Naive B cell (primary cell): Measurements from ENCODE around the gene EIF4G3. TPM values are rescaled to one million over a fixed set of nuclear protein-coding genes. Genes with fewer than 3 reads are reported as not detected.
"Not testable (repeated sequence)": the region's sequence is repeated elsewhere in the genome, so short reads cannot be mapped to it uniquely, and the experiment has no call there.

Experiments
- ATAC-seq, 2 donors: fragments of 150-1000 bp; cut with Tn5 transposase; 2 replicates each; pipeline ENCODE4 v1.10.0; 2021; ENCODE audit warnings: low read depth in 2 of 2, mild to moderate bottlenecking in 2 of 2, moderate library complexity in 2 of 2
- DNase-seq: peaks from one replicate; pipeline ENCODE4 v3.0.0; 2022
- H3K27ac Mint-ChIP-seq, 6 donors: one replicate each; pipeline ENCODE4 v1.8.0; 2020 to 2022; ENCODE audit warnings: mild to moderate bottlenecking in 6 of 6, mixed read lengths in 6 of 6, moderate library complexity in 5 of 6, inconsistent platforms in 2 of 6
- H3K27me3 Mint-ChIP-seq, 3 donors: one replicate each; pipeline ENCODE4 v1.8.0; 2021 to 2022; ENCODE audit warnings: mixed read lengths in 3 of 3, mild to moderate bottlenecking in 1 of 3
- H3K36me3 Mint-ChIP-seq, 2 donors: one replicate each; pipeline ENCODE4 v1.8.0; 2020 to 2022; ENCODE audit warnings: mixed read lengths in 2 of 2, inconsistent platforms in 1 of 2, mild to moderate bottlenecking in 1 of 2
- H3K4me1 Mint-ChIP-seq, 3 donors: one replicate each; pipeline ENCODE4 v1.8.0; 2020 to 2022; ENCODE audit warnings: mixed read lengths in 3 of 3, inconsistent platforms in 1 of 3, mild to moderate bottlenecking in 1 of 3, moderate library complexity in 1 of 3
- H3K4me3 Mint-ChIP-seq, 8 donors: one replicate each; pipeline ENCODE4 v1.8.0; 2020 to 2022; ENCODE audit warnings: mild to moderate bottlenecking in 8 of 8, mixed read lengths in 8 of 8, moderate library complexity in 8 of 8, inconsistent platforms in 2 of 8
- H3K9me3 Mint-ChIP-seq, 7 donors: one replicate each; pipeline ENCODE4 v1.8.0; 2020 to 2022; ENCODE audit warnings: mixed read lengths in 7 of 7, mild to moderate bottlenecking in 5 of 7, inconsistent platforms in 2 of 7, moderate library complexity in 1 of 7
- polyA plus RNA-seq, 6 donors: library from polyadenylated mRNA; unstranded; fragments of 300-500 nt; fragmentation: Illumina TruSeq; gene quantifications; one replicate each; pipeline ENCODE4 v1.2.3, GENCODE V29; 2021; ENCODE audit warnings: low read depth in 6 of 6

EIF4G3 gene
- polyA plus RNA-seq, 6 donors from 2014 or later, result 12.2 to 29.2 (median 16.0) TPM

GRCh38 chr1:20821466-20821865, 355.2 kb downstream of the EIF4G3 start:
- DNase-seq (no peak), ATAC-seq (no peak)
- H3K4me1 Mint-ChIP-seq, result peaks cover 0 to 5% (median 4%) of the 10 kb centered on the region in 3 donors
- H3K9me3 Mint-ChIP-seq, result no peaks in the 10 kb centered on the region
- peaks cover 8 to 35% of the 10 kb centered on the region in 2 donors for H3K36me3 Mint-ChIP-seq
- no peaks in the 10 kb centered on the region for H3K27me3 Mint-ChIP-seq
- H3K4me3 Mint-ChIP-seq, result no peak overlapping the region
- no peak overlapping the region for H3K27ac Mint-ChIP-seq

- DNase-seq (no peak), ATAC-seq (no peak)
- Mint-ChIP-seq H3K27me3 (no peaks in the 10 kb centered on the region), H3K4me3 (no peak overlapping the region), H3K27ac (peak overlapping the region in 1 of 6 donors; percentile 45), H3K36me3 (peaks cover 7 to 28% of the 10 kb centered on the region in 2 donors), H3K9me3 (no peaks in the 10 kb centered on the region), H3K4me1 (peaks cover 0 to 5% (median 4%) of the 10 kb centered on the region in 3 donors)
Measured at GRCh38 chr1:20819818-20820217, 356.9 kb downstream of the EIF4G3 start.

GRCh38 chr1:20814534-20814871, 362.2 kb downstream of the EIF4G3 start:
- Mint-ChIP-seq H3K36me3 (peaks cover 0 to 5% of the 10 kb centered on the region in 2 donors), H3K4me3 (no peak overlapping the region), H3K9me3 (no peaks in the 10 kb centered on the region), H3K27ac (no peak overlapping the region), H3K4me1 (peaks cover 0 to 1% (median under 1%) of the 10 kb centered on the region in 3 donors), H3K27me3 (no peaks in the 10 kb centered on the region)
- ATAC-seq (no peak), DNase-seq (no peak)

- no peaks in the 10 kb centered on the region for H3K27me3 Mint-ChIP-seq
- H3K27ac Mint-ChIP-seq, result no peak overlapping the region
- peaks cover 0 to 5% of the 10 kb centered on the region in 2 donors for H3K36me3 Mint-ChIP-seq
- no peak for DNase-seq
- H3K4me1 Mint-ChIP-seq, result no peaks in the 10 kb centered on the region
- H3K4me3 Mint-ChIP-seq, result no peak overlapping the region
- no peak for ATAC-seq
- no peaks in the 10 kb centered on the region for H3K9me3 Mint-ChIP-seq
Measured at GRCh38 chr1:20811916-20812315, 364.8 kb downstream of the EIF4G3 start.

- Mint-ChIP-seq H3K9me3 (no peaks in the 10 kb centered on the region), H3K4me1 (peaks cover under 1 to 2% (median 1%) of the 10 kb centered on the region in 3 donors), H3K27ac (no peak overlapping the region), H3K27me3 (no peaks in the 10 kb centered on the region), H3K4me3 (no peak overlapping the region), H3K36me3 (no peaks in the 10 kb centered on the region)
- DNase-seq (no peak), ATAC-seq (no peak)
Measured at GRCh38 chr1:20793236-20793635, 383.5 kb downstream of the EIF4G3 start.

- H3K27me3 Mint-ChIP-seq, result no peaks in the 10 kb centered on the region
- H3K27ac Mint-ChIP-seq, result no peak overlapping the region
- DNase-seq (no peak), ATAC-seq (no peak)
- H3K36me3 Mint-ChIP-seq, result no peaks in the 10 kb centered on the region
- H3K4me1 Mint-ChIP-seq, result peaks cover 8 to 12% (median 9%) of the 10 kb centered on the region in 3 donors
- no peak overlapping the region for H3K4me3 Mint-ChIP-seq
- H3K9me3 Mint-ChIP-seq, result no peaks in the 10 kb centered on the region
Measured at GRCh38 chr1:20792196-20792595, 384.5 kb downstream of the EIF4G3 start.

GRCh38 chr1:20790785-20791184, 385.9 kb downstream of the EIF4G3 start:
- peak overlapping the region in 1 of 8 donors; percentile 42 for H3K4me3 Mint-ChIP-seq
- H3K36me3 Mint-ChIP-seq, result no peaks in the 10 kb centered on the region
- H3K9me3 Mint-ChIP-seq, result no peaks in the 10 kb centered on the region
- H3K27ac Mint-ChIP-seq, result peak overlapping the region in 1 of 6 donors; percentile 51
- no peaks in the 10 kb centered on the region for H3K27me3 Mint-ChIP-seq
- no peak for ATAC-seq
- peaks cover 12 to 16% (median 13%) of the 10 kb centered on the region in 3 donors for H3K4me1 Mint-ChIP-seq
- DNase-seq, result no peak

- H3K27ac Mint-ChIP-seq, ATAC-seq, H3K27me3 Mint-ChIP-seq, H3K9me3 Mint-ChIP-seq, DNase-seq, H3K36me3 Mint-ChIP-seq: not testable (repeated sequence)
- peaks cover 17 to 28% (median 19%) of the 10 kb centered on the region in 3 donors for H3K4me1 Mint-ChIP-seq
- H3K4me3 Mint-ChIP-seq, result peak overlapping the region in 2 of 8 donors; percentile 4 to 15
Measured at GRCh38 chr1:20789598-20789997, 387.1 kb downstream of the EIF4G3 start.

GRCh38 chr1:20787840-20788795, 388.6 kb downstream of the EIF4G3 start:
- Mint-ChIP-seq H3K4me1 (peaks cover 20 to 42% (median 25%) of the 10 kb centered on the region in 3 donors), H3K27me3 (no peaks in the 10 kb centered on the region), H3K36me3 (no peaks in the 10 kb centered on the region), H3K27ac (peak overlapping the region; percentile 88 to 98 (median 95)), H3K4me3 (peak overlapping the region; percentile 93 to 98 (median 96)), H3K9me3 (no peaks in the 10 kb centered on the region)
- ATAC-seq (no peak), DNase-seq (no peak)

GRCh38 chr1:20787029-20787839, 389.5 kb downstream of the EIF4G3 start, which contains the start of gene HP1BP3:
Gene HP1BP3, minus strand, starts transcription at chr1:20787307. Its CDS starts 6,867 bp downstream, at chr1:20780440.
- H3K4me3 Mint-ChIP-seq, result peak within 1 kb of the TSS; percentile 95 to 99 (median 98)
- H3K9me3 Mint-ChIP-seq, result no peaks in the 10 kb centered on the region
- peak; percentile 58 to 59 for ATAC-seq

GRCh38 chr1:20786253-20787028, 390.3 kb downstream of the EIF4G3 start:
- H3K36me3 Mint-ChIP-seq, result no peaks in the 10 kb centered on the region
- peak; percentile 96 for DNase-seq
- H3K4me1 Mint-ChIP-seq, result peaks cover 20 to 49% (median 25%) of the 10 kb centered on the region in 3 donors
- ATAC-seq, result peak; percentile 71
- H3K4me3 Mint-ChIP-seq, result peak overlapping the region; percentile 95 to 99 (median 98)
- peak overlapping the region; percentile 90 to 99 (median 98) for H3K27ac Mint-ChIP-seq
- no peaks in the 10 kb centered on the region for H3K9me3 Mint-ChIP-seq
- no peaks in the 10 kb centered on the region for H3K27me3 Mint-ChIP-seq

More at GRCh38 chr1:20787029-20787839, 389.5 kb downstream of the EIF4G3 start, which contains the start of gene HP1BP3:
- no peaks in the 10 kb centered on the region for H3K27me3 Mint-ChIP-seq
- no peaks in the 10 kb centered on the region for H3K36me3 Mint-ChIP-seq
- DNase-seq, result peak; percentile 90
- peaks cover 20 to 45% (median 25%) of the 10 kb centered on the region in 3 donors for H3K4me1 Mint-ChIP-seq
- peak within 1 kb of the TSS; percentile 90 to 99 (median 98) for H3K27ac Mint-ChIP-seq

- no peaks in the 10 kb centered on the region for H3K27me3 Mint-ChIP-seq
- no peaks in the 10 kb centered on the region for H3K9me3 Mint-ChIP-seq
- DNase-seq (no peak), ATAC-seq (peak; percentile 5 to 13)
- H3K4me3 Mint-ChIP-seq, result peak overlapping the region; percentile 95 to 99 (median 98)
- H3K27ac Mint-ChIP-seq, result peak overlapping the region; percentile 90 to 99 (median 98)
- H3K4me1 Mint-ChIP-seq, result peaks cover 24 to 54% (median 30%) of the 10 kb centered on the region in 3 donors
- no peaks in the 10 kb centered on the region for H3K36me3 Mint-ChIP-seq
Measured at GRCh38 chr1:20785907-20786252, 390.8 kb downstream of the EIF4G3 start.

GRCh38 chr1:20775700-20776099, 401.0 kb downstream of the EIF4G3 start:
- Mint-ChIP-seq H3K27ac (no peak overlapping the region), H3K27me3 (no peaks in the 10 kb centered on the region), H3K36me3 (peaks cover 0 to 18% of the 10 kb centered on the region in 2 donors), H3K9me3 (no peaks in the 10 kb centered on the region), H3K4me3 (no peak overlapping the region), H3K4me1 (peaks cover 8 to 19% (median 13%) of the 10 kb centered on the region in 3 donors)
- ATAC-seq, result no peak
- DNase-seq, result no peak
